Adipose tissue (tissue), 3 donors: ENCODE results near the gene RPS5. TPM values are rescaled to one million over a fixed set of nuclear protein-coding genes. Genes with fewer than 3 reads are reported as not detected.
"Not testable (repeated sequence)": the region's sequence is repeated elsewhere in the genome, so short reads cannot be mapped to it uniquely, and the experiment has no call there.

ENCODE experiments used
- H3K27ac ChIP-seq: one replicate; pipeline ENCODE4 v1.5.1; 2013; ENCODE audit warnings: low read depth, low read length
- WGBS, 3 donors: extraction: QIAGEN DNeasy Blood & Tissue Kit; methylation state at CpG; one replicate each; pipeline ENCODE4 v1.1.7; 2013; 5-methylcytosine and 5-hydroxymethylcytosine counted together
- polyA plus RNA-seq, 3 donors: library from polyadenylated mRNA; stranded (reverse); fragments of 200-250 nt; gene quantifications; one replicate each; pipeline ENCODE4 v1.2.3, GENCODE V29; 2013
- donor health status: healthy with polysubstance abuse.
- donor health status: Bipolar disorder and iron deficiency.
- donor health status: healthy.

The RPS5 gene
- polyA plus RNA-seq, 3 donors = 1,642 to 2,053 (median 1,868) TPM

- 6 to 7% (median 7%) methylated on average over 59 of the region's 59 CpGs for whole genome bisulfite sequencing, 3 donors
Measured at GRCh38 chr19:58439576-58440554, 52.8 kb downstream of the RPS5 start, which contains the start of gene ZNF132. TSS of gene ZNF132 (minus strand) at chr19:58440153. CDS start at chr19:58439821, 332 bp downstream.

DNA sequence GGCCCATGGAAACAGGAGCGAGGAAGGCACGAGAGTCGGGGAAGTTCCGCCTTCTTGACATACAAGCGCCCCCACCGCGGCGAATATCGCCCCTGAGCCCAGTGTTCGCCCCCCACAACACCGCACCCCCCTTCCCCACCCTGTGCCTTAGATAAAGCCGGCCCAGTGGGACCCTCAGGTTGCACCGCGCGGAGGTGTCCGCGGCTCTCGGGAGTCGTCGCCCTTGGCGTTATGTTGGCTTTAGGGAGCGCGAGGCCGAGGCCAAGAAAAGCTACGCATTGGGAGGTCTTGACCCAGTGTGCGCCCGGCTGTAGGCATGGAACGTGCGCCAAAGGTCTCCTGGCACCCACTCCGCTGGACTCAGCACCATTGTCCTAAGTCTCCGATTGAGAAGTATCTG is 53.5 kb downstream of the RPS5 start:
- WGBS, 3 donors = 9 to 18% (median 18%) methylated on average over 30 to 31 of the region's 31 CpGs

More at GRCh38 chr19:58439576-58440554, 52.8 kb downstream of the RPS5 start, which contains the start of gene ZNF132:
- no peak within 1 kb of the TSS for H3K27ac ChIP-seq

GRCh38 chr19:58442986-58443385 is 55.9 kb downstream of the RPS5 start:
- WGBS, 3 donors = 86 to 88% (median 88%) methylated on average over 7 of the region's 7 CpGs
- H3K27ac ChIP-seq = not testable (repeated sequence)

More for the DNA sequence above, 53.5 kb downstream of the RPS5 start:
- H3K27ac ChIP-seq = no peak overlapping the region

Other genes with a start within 250 kb of the RPS5 start
- gene ZNF329, start 236.5 kb upstream of the RPS5 start, polyA plus RNA-seq = 1 to 10 TPM; 2.3 to 5.8 (median 3.0) TPM
- gene ZNF274, start 204.2 kb upstream of the RPS5 start, polyA plus RNA-seq = 10 to 100 TPM in 2 of 3 donors, 1 to 10 TPM in 1; 9.5 to 12.4 (median 11.0) TPM
- gene ZNF544, start 158.4 kb upstream of the RPS5 start, polyA plus RNA-seq = 10 to 100 TPM; 10.1 to 10.6 (median 10.2) TPM
- 1 to 10 TPM in 1 of 3 donors, under 1 TPM in 2; 0.68 to 1.1 (median 0.90) TPM for gene ZNF8, start 108.3 kb upstream of the RPS5 start, polyA plus RNA-seq
- 10 to 100 TPM; 19.6 to 39.2 (median 25.0) TPM for gene ERVK3-1, start 81.9 kb upstream of the RPS5 start, polyA plus RNA-seq
- gene ZSCAN22, start 60.3 kb upstream of the RPS5 start, polyA plus RNA-seq = 1 to 10 TPM in 1 of 3 donors, under 1 TPM in 2; 0.67 to 1.1 (median 0.80) TPM
- gene A1BG, start 33.8 kb upstream of the RPS5 start, polyA plus RNA-seq = 10 to 100 TPM; 12.8 to 38.3 (median 14.1) TPM
- gene ZNF497, start 24.5 kb upstream of the RPS5 start, polyA plus RNA-seq = 1 to 10 TPM in 1 of 3 donors, under 1 TPM in 2; 0.22 to 1.3 (median 0.51) TPM
- 1 to 10 TPM in 2 of 3 donors, under 1 TPM in 1; 0.56 to 1.6 (median 1.0) TPM for gene ZNF837, start 6.2 kb upstream of the RPS5 start, polyA plus RNA-seq
- gene RNF225, start 8.4 kb downstream of the RPS5 start, polyA plus RNA-seq = not detected
- gene ZNF584, start 21.4 kb downstream of the RPS5 start, polyA plus RNA-seq = 10 to 100 TPM in 1 of 3 donors, 1 to 10 TPM in 2; 3.1 to 10.6 (median 5.5) TPM
- 1 to 10 TPM in 1 of 3 donors, under 1 TPM in 2; 0.45 to 1.0 (median 0.89) TPM for gene ZNF132, start 52.9 kb downstream of the RPS5 start, polyA plus RNA-seq
- 1 to 10 TPM; 1.8 to 2.9 (median 2.0) TPM for gene ZNF324B, start 64.4 kb downstream of the RPS5 start, polyA plus RNA-seq
- 1 to 10 TPM; 4.0 to 6.0 (median 4.3) TPM for gene ZNF324, start 79.8 kb downstream of the RPS5 start, polyA plus RNA-seq
- gene ZNF446, start 89.1 kb downstream of the RPS5 start, polyA plus RNA-seq = 1 to 10 TPM; 7.3 to 8.8 (median 7.8) TPM
- 10 to 100 TPM; 11.7 to 19.5 (median 12.5) TPM for gene SLC27A5, start 124.7 kb downstream of the RPS5 start, polyA plus RNA-seq
- gene ZBTB45, start 132.5 kb downstream of the RPS5 start, polyA plus RNA-seq = 1 to 10 TPM; 5.3 to 8.2 (median 6.6) TPM
- gene TRIM28, start 156.8 kb downstream of the RPS5 start, polyA plus RNA-seq = 100 to 1,000 TPM; 154 to 206 (median 156) TPM
- gene CHMP2A, start 167.8 kb downstream of the RPS5 start, polyA plus RNA-seq = 100 to 1,000 TPM in 2 of 3 donors, 10 to 100 TPM in 1; 96.8 to 196 (median 184) TPM
- 10 to 100 TPM; 26.7 to 47.6 (median 46.1) TPM for gene UBE2M, start 171.3 kb downstream of the RPS5 start, polyA plus RNA-seq
- gene MZF1, start 186.1 kb downstream of the RPS5 start, polyA plus RNA-seq = 10 to 100 TPM; 11.2 to 16.4 (median 14.7) TPM